Testis (tissue), 3 donors: ENCODE results near the gene INTS4. TPM values are rescaled to one million over a fixed set of nuclear protein-coding genes. Genes with fewer than 3 reads are reported as not detected.

Source experiments
- DNase-seq: peaks from one replicate; pipeline ENCODE4 v3.0.0-alpha.2; 2019
- H3K27ac ChIP-seq, 2 donors: fragments of 200-600 bp; sonication (generic); one replicate each; pipeline ENCODE4 v1.5.1; 2019
- H3K27me3 ChIP-seq: fragments of 200-600 bp; sonication (generic); one replicate; pipeline ENCODE4 v1.5.1; 2019
- H3K36me3 ChIP-seq: fragments of 200-600 bp; sonication (generic); one replicate; pipeline ENCODE4 v1.5.1; 2017; ENCODE audit warnings: low read depth; ENCODE audit errors: missing control alignments
- H3K4me1 ChIP-seq: fragments of 200-600 bp; sonication (generic); one replicate; pipeline ENCODE4 v1.5.1; 2019
- H3K4me3 ChIP-seq, 2 donors: fragments of 200-600 bp; sonication (generic); one replicate each; pipeline ENCODE4 v1.5.1; 2017 to 2019
- H3K9me3 ChIP-seq: fragments of 200-600 bp; sonication (generic); one replicate; pipeline ENCODE4 v1.5.1; 2017
- POLR2A ChIP-seq: fragments of 450-650 bp; IDR thresholded peaks from one replicate; pipeline ENCODE4 v1.6.1; 2017; ENCODE audit warnings: antibody characterized with exemption, mild to moderate bottlenecking, moderate library complexity
- WGBS, 2 donors: methylation state at CpG; one replicate each; pipeline ENCODE4 v1.1.5; 2018; 5-methylcytosine and 5-hydroxymethylcytosine counted together
- intact Hi-C: fragments of 100-400 bp; cut with DNase I; formaldehyde crosslinking; loops from one replicate; pipeline ENCODE4 v1.15.1; 2023; ENCODE audit warnings: low total_unique reads
- polyA plus RNA-seq: library from polyadenylated mRNA; stranded (reverse); fragments of 350-450 nt; fragmentation: Illumina TruSeq; extraction: RNeasy Lipid Tissue Mini Kit (QIAGEN cat#74804); gene quantifications from one replicate; pipeline ENCODE4 v1.2.3, GENCODE V29; 2014; ENCODE audit warnings: low read depth, low replicate concordance; ENCODE audit not compliant: insufficient read depth
- total RNA-seq, 2 donors: library from RNA; depleted of rRNA; stranded (reverse); fragments of >200 nt; gene quantifications; one replicate each; pipeline ENCODE4 v1.2.3, GENCODE V29; 2016
- TF ChIP-seq, protein P1 (sequence below), 3 experiments: fragments of 450-650 bp in 2 of 3; fragments of 200-600 bp in 1 of 3; sonication (generic) in 1 of 3; IDR thresholded peaks; one replicate each; pipeline ENCODE4 v1.5.1; 2016 to 2019; ENCODE audit warnings: antibody characterized with exemption in 3 of 3, mild to moderate bottlenecking in 2 of 3, moderate library complexity in 1 of 3

INTS4 gene
- total and polyA plus RNA-seq, 3 donors from 2014 or later, result 20.2 to 48.2 (median 37.4) TPM

DNA sequence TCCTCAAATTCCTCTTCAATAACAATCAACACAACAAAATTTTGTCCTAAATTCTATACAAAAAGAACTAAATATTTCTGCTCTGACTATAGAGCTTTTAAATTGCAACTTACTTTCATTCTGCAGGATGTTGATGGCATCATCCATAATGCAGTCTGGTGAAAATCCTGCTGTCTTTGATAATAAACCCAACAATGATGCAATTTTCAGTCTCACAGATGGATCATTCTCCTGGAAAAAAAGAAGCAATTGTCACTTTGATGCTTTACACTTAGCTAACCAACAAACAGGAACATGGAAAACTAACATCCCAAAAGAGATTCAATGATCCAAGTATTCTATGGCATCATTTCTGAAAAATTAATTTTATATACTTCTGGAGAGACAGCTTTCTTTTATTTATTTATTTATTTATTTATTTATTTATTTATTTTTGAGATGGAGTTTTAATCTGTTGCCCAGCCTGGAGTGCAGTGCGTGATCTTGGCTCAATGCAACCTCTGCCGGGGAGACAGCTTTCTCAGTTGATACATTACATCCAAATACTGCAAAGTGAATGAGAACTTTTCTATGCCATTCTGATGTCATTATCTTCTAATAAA is 13.0 kb downstream of the INTS4 start:
- intact Hi-C loops, result no loop called here
- 71 to 77% methylated on average over 2 of the region's 2 CpGs for WGBS, 2 donors
- H3K27ac ChIP-seq, result no peak overlapping the region
- TF ChIP-seq, protein P1, sequence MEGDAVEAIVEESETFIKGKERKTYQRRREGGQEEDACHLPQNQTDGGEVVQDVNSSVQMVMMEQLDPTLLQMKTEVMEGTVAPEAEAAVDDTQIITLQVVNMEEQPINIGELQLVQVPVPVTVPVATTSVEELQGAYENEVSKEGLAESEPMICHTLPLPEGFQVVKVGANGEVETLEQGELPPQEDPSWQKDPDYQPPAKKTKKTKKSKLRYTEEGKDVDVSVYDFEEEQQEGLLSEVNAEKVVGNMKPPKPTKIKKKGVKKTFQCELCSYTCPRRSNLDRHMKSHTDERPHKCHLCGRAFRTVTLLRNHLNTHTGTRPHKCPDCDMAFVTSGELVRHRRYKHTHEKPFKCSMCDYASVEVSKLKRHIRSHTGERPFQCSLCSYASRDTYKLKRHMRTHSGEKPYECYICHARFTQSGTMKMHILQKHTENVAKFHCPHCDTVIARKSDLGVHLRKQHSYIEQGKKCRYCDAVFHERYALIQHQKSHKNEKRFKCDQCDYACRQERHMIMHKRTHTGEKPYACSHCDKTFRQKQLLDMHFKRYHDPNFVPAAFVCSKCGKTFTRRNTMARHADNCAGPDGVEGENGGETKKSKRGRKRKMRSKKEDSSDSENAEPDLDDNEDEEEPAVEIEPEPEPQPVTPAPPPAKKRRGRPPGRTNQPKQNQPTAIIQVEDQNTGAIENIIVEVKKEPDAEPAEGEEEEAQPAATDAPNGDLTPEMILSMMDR (IDR thresholded peaks at IDR 0.05), result no peak
- no peaks in the 10 kb centered on the region for H3K36me3 ChIP-seq
- H3K27me3 ChIP-seq, result no peaks in the 10 kb centered on the region
- no peak for DNase-seq
- no peaks in the 10 kb centered on the region for H3K9me3 ChIP-seq
- H3K4me3 ChIP-seq, result no peak overlapping the region
- no peaks in the 10 kb centered on the region for H3K4me1 ChIP-seq

- Histone ChIP-seq H3K27ac (no peak overlapping the region), H3K27me3 (no peaks in the 10 kb centered on the region), H3K9me3 (no peaks in the 10 kb centered on the region), H3K36me3 (no peaks in the 10 kb centered on the region), H3K4me1 (no peaks in the 10 kb centered on the region), H3K4me3 (no peak overlapping the region)
- 85 to 89% methylated on average over 2 of the region's 2 CpGs for WGBS, 2 donors
- TF ChIP-seq, protein P1 (IDR thresholded peaks at IDR 0.05), result no peak
- TF ChIP-seq POLR2A, result no peak
- intact Hi-C loops, result no loop called here
- no peak for DNase-seq
Observed at GRCh38 chr11:77968337-77968736, 26.1 kb downstream of the INTS4 start.

DNA sequence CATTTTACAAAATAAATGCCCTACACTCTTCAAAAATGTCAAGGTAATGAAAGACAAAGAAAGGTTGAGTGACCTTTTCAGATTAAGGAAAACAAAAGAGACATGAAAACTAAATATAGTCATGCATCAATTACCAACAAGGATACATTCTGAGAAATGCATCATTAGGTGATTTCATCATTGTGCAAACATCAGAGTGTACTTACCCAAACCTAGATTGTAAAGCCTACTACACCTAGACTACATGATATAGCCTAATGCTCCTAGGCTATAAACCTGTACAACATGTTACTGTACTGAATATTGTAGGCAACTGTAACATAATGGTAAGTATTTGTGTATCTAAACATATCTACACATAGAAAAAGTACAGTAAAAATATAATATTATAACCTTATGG is 26.7 kb downstream of the INTS4 start:
- DNase-seq, result no peak
- Histone ChIP-seq H3K27ac (no peak overlapping the region), H3K36me3 (no peaks in the 10 kb centered on the region), H3K4me1 (no peaks in the 10 kb centered on the region), H3K9me3 (no peaks in the 10 kb centered on the region), H3K4me3 (no peak overlapping the region), H3K27me3 (no peaks in the 10 kb centered on the region)
- TF ChIP-seq, protein P1 (IDR thresholded peaks at IDR 0.05), result no peak
- no peak for TF ChIP-seq POLR2A
- intact Hi-C loops, result no loop called here

GRCh38 chr11:77967121-77967520 is 27.3 kb downstream of the INTS4 start:
- no peaks in the 10 kb centered on the region for H3K9me3 ChIP-seq
- H3K27me3 ChIP-seq, result no peaks in the 10 kb centered on the region
- no peak for DNase-seq
- H3K27ac ChIP-seq, result no peak overlapping the region
- intact Hi-C loops, result no loop called here
- 89 to 96% methylated on average over 2 of the region's 2 CpGs for WGBS, 2 donors
- H3K4me3 ChIP-seq, result no peak overlapping the region
- no peak for TF ChIP-seq POLR2A
- TF ChIP-seq, protein P1 (IDR thresholded peaks at IDR 0.05), result no peak
- H3K4me1 ChIP-seq, result no peaks in the 10 kb centered on the region
- no peaks in the 10 kb centered on the region for H3K36me3 ChIP-seq

DNA sequence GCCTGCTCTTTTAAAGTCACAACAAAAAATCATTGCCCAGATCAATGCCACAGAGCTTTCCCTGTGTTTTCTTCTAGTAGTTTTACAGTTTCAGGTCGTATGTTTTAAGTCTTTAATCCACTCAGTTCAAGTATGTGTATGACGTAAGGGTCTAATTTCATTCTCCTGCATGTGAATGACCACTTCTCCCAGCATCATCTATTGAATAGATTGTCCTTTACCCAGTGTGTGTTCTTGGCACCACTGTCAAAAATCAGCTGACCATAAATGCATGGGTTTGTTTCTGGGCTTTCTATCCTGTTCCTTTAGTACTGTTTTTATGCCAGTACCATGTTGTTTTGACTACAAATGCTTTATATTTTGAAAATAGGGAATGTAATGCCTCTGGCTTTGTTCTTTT is 28.1 kb downstream of the INTS4 start:
- no peaks in the 10 kb centered on the region for H3K4me1 ChIP-seq
- 95 to 96% methylated on average over 2 of the region's 2 CpGs for WGBS, 2 donors
- no peaks in the 10 kb centered on the region for H3K9me3 ChIP-seq
- H3K27ac ChIP-seq, result no peak overlapping the region
- DNase-seq, result no peak
- intact Hi-C loops, result no loop called here
- TF ChIP-seq, protein P1 (IDR thresholded peaks at IDR 0.05), result no peak
- no peak for TF ChIP-seq POLR2A
- no peaks in the 10 kb centered on the region for H3K27me3 ChIP-seq
- no peak overlapping the region for H3K4me3 ChIP-seq
- no peaks in the 10 kb centered on the region for H3K36me3 ChIP-seq
